Ovary (tissue), 3 donors: Measurements from ENCODE around the gene PPM1A.

ENCODE experiments used
- EP300 ChIP-seq: sonication (generic); formaldehyde crosslinking; IDR thresholded peaks from one replicate; pipeline ENCODE4 v1.6.1; 2017; ENCODE audit warnings: antibody characterized with exemption
- POLR2A ChIP-seq: fragments of 450-650 bp; IDR thresholded peaks from one replicate; pipeline ENCODE4 v1.6.1; 2017; ENCODE audit warnings: antibody characterized with exemption, mild to moderate bottlenecking, moderate library complexity
- TF ChIP-seq, protein P1 (sequence below), 3 donors: fragments of 450-650 bp in 2 of 3; fragments of 200-600 bp in 1 of 3; IDR thresholded peaks; one replicate each; pipeline versions ENCODE4 v1.5.1 to v1.8.0; 2016 to 2022; ENCODE audit warnings: antibody characterized with exemption in 3 of 3, mild to moderate bottlenecking in 1 of 3
- donor health status: DM: no; HTN: no; CAD: no.

DNA sequence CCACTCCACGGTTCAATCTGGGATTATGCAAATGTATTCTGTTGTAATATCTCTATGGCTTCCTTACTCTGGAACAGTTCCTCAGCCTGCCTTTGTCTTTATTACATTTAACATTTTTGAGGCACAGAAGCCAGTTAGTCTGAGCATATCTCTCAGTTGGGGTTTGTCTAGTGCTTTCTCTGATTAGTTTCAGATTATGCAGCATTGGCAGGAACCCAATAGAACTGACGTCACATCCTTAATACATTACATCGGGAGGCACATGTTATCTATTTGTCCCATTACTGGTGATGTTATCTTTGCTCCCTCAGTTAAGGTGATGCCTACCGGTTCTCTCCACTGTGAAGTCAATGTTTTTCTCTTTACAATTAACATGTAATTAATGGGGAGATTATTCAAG, 62.4 kb downstream of the PPM1A start:
- TF ChIP-seq POLR2A, result no peak
- TF ChIP-seq, protein P1, sequence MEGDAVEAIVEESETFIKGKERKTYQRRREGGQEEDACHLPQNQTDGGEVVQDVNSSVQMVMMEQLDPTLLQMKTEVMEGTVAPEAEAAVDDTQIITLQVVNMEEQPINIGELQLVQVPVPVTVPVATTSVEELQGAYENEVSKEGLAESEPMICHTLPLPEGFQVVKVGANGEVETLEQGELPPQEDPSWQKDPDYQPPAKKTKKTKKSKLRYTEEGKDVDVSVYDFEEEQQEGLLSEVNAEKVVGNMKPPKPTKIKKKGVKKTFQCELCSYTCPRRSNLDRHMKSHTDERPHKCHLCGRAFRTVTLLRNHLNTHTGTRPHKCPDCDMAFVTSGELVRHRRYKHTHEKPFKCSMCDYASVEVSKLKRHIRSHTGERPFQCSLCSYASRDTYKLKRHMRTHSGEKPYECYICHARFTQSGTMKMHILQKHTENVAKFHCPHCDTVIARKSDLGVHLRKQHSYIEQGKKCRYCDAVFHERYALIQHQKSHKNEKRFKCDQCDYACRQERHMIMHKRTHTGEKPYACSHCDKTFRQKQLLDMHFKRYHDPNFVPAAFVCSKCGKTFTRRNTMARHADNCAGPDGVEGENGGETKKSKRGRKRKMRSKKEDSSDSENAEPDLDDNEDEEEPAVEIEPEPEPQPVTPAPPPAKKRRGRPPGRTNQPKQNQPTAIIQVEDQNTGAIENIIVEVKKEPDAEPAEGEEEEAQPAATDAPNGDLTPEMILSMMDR (IDR thresholded peaks at IDR 0.05), result no peak
- TF ChIP-seq EP300, result no peak
